GM13977 (cell line): ENCODE data around the gene TRAPPC3L.

Experiments used
- DNase-seq: peaks from one replicate; pipeline ENCODE4 v3.0.0; 2012; ENCODE audit warnings: low spot score
- CTCF ChIP-seq: IDR thresholded peaks from 2 replicates; pipeline ENCODE4 v1.5.1; 2012; ENCODE audit warnings: mild to moderate bottlenecking, control low read depth; ENCODE audit not compliant: insufficient read depth; ENCODE audit errors: extremely low read depth, missing control alignments
- in situ Hi-C: fragments of 300-500 bp; cut with MboI; formaldehyde crosslinking; loops from one replicate; pipeline ENCODE4 v1.12.0; 2022; ENCODE audit warnings: low sequenced_read_pairs, low pct_unique_long_range_greater_than_20kb, mixed read lengths, inconsistent platforms; ENCODE audit not compliant: unreplicated experiment

Gene TRAPPC3L

GRCh38 chr6:116545651-116546050 lies at the start of gene TRAPPC3L:
Gene TRAPPC3L, minus strand, starts transcription at chr6:116545684. Its CDS starts 170 bp downstream, at chr6:116545514.
- no peak for DNase-seq
- TF ChIP-seq CTCF = no peak
- in situ Hi-C loops = no loop called here

DNA sequence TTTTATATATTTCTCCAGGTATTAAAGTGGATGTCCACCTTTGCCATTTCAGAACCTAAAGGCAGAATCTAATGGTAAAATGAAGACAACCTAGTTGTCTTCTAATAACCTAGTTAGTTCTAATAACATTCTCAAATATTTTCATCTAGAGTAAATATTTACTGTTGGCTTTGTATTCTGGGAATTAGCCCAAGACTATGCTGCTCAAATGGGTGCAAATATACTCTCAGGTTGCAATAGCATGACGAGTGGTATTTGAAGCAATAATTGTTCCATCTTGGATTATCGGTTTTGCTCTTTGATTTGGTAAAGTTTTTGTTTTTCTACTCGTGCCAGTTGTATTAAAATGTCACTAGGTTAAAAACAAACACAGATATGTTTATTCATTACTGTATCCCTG lies 49.8 kb upstream of the TRAPPC3L start:
- DNase-seq = no peak
- no peak for TF ChIP-seq CTCF
- in situ Hi-C loops = no loop called here

DNA sequence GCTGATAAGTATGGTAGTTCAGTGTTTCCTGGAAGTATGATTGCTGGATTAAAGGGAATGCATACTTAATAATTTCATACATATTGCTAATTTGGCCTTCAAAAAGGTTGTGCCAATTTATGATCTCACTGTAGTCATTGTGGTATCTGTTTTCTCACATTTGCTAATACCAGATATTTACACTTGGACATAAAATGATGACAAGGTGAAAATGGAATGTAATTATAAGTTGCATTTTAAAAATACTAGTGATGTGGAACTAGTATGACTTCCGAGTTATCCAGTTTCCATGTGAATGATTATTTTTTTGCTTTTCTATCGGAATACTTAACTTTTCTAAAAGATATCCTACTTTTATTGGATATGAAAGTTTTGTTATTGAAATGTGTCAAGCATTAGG lies 41.3 kb upstream of the TRAPPC3L start:
- no peak for TF ChIP-seq CTCF
- no peak for DNase-seq
- in situ Hi-C loops = no loop called here

DNA sequence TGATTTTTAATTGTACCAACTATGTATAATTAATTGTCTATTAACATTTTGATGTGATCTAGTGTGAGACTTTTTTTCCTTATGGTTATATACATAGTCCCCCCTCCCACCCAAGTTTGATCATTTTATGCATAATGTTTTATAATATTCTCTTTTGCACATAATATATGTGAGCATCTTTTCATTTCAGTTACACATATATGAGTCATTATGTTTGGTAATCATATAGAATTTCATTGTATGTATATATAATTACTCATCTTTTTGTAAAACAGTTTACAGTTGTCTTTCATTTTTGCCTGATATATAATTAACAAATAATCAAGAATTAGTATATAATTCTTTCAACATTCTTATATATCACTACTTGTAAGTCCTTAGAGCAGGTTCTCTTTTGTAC lies 40.8 kb upstream of the TRAPPC3L start:
- DNase-seq = no peak
- in situ Hi-C loops = no loop called here
- TF ChIP-seq CTCF = no peak

GRCh38 chr6:116580198-116580597 lies 34.7 kb upstream of the TRAPPC3L start:
- TF ChIP-seq CTCF = no peak
- in situ Hi-C loops = no loop called here
- DNase-seq = no peak

DNA sequence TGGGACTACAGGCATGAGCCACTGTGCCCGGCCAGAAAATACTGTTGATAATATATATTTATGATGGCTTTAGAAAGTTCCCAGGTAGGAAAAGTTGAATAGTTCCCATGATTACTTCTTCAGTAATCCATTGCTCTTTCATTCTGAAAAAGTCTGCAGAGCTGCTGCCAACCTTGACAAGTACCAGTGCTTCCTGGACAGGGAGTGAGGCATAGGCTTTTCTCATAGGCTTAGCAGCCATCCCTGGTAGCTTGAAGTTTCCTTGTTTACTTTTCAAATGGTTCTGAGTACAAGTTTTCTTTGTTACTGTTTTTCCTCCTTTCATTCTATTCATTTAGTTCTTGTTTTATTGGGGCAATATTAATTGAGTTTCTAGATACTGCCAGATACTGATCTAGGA lies 33.7 kb upstream of the TRAPPC3L start:
- in situ Hi-C loops = no loop called here
- no peak for DNase-seq

More for the DNA sequence above, 33.7 kb upstream of the TRAPPC3L start:
- no peak for TF ChIP-seq CTCF
